ENCODE measurements around the gene MECP2.

The MECP2 gene

DNA sequence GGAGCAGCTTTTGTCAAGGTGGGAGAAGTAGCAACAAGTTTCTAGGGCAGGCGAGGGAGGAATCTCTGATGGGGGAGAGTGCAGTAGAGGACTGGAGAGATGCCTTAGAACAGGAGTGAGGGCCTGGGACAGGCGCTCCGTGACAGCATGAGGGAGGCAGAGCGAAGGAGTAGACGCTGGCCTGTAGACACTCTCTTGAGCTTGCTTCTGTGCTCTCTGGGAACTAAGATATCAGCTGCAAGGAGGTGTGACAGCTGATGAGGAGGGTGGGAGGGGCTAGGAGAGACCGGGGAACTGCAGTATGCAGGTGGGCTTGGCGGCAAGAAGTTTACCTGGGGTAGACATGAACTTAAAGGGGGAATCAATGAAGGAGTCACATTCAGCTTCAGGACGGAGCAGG lies 35.7 kb downstream of the MECP2 start:
- DNase-seq (ENCODE audit: low read depth) = no peak

DNA sequence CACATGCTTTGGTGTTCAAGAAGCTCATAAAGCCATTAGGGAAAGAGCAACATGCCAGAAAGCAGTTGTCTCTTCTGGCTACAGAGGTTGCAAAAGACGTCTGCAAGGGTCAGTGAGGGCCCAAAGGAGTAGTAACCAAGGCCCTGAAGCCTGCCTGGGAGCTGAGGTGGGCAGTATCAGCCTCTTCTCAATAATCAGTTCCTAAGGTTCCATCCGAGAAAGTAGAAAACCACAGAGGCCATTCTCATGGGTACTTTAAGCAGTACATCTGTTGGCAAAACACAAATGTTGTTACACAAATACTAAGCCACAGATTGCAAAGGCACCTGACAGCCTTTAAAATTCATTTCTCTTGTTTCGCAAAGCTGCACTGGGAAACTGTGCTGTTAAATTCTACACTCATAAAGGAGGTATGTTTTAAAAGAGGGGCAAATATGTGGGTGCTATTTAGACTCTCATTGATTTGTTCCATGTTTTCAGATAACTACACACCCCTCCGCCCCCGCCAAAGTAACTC lies 37.7 kb downstream of the MECP2 start:
- no peak for DNase-seq (ENCODE audit: low read depth)

DNA sequence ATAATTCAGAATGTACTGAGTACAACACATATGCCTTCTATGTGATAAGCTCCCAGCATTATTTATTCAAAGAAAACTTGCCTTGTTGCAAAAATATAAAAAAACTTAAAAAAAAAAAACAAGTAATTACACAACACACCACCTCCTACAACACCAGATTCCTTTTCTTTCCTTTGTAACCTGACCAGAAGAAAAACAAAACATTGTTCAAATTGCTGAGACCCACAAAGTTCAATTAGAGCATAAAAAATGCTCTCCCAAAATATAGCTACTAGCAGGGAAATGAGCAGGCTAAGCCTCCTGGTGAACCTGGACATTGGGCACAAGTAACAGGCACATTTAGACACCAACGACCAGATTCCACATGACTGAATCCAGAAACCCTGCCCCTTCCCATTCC lies 38.3 kb downstream of the MECP2 start:
- DNase-seq (ENCODE audit: low read depth) = no peak

DNA sequence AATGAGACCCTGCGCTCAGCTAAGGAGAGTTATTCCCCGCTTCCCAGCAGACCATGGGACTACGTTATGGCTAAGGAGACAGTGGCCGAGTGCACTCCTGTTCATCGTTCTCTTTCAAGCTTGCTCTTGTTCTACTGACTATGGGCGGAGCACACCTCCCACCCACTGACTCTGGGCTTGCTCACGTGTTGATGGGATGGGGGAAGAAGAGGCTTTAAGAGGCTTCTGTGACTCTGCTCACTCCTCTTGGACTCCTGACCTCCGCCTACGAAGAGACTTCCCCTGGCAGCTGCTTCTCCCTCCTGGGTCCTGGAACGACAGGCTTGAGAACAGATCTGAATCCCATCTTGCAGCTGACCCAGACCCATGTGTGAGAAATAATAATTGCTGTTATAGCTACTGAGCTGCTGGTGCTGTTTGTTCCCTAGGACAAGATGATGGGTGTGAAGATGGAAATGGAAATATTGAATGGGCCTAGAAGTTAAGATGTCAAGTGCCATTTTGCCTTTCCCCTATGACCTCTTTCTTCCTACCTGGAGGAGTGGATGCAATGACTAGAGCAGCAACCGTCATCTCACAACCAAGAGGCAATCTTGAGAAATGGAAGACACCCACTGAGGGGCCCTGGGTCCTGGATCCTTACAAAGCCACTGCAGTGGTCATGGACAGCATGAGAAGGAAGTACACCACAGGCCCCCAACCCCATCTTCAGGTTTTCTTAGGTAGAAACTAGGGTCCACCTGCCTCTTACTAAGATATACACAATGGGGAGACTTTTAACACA lies 39.1 kb downstream of the MECP2 start:
- DNase-seq (ENCODE audit: low read depth) = no peak

DNA sequence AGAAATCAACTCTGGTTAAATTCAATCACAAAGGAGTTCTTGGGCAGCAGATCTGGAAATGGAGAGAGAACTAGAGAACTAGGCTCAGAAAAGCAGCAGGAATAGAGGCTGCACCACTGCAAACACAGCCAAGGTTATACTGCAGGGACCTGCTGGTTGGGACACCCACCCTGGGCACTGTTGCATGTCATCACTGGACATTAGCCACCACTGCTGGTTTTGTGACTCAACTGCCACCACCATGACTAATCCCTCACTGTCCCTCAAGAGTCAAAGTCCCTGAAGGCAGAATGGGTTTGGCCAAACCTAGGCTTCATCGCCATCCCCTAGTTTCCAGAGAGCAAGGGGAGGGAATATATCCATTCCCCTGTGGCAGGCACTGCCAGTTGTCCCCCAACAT lies 39.7 kb downstream of the MECP2 start:
- no peak for DNase-seq (ENCODE audit: low read depth)

DNA sequence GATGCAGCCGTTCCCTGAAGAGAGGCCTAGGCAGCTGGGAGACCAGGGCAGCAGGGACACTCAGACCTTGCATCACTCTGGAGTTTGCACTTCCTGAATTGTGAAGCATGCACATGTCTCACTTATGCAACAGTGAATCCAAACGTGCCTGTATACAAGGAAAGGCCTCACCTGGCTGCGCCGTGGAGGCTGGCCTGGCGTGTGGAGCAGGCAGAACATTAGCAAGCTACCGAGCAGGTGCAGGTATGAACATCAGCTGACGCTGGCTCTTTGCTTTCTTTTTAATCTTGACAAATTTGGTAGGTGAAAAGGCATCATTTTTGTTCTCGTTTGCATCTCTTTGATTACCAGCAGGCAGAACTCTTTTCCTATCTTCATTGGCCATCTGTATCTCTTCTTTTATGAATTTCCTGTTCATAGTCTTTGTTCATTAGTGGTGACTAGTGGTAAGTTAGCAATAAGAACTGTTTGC lies 40.7 kb downstream of the MECP2 start:
- no peak for DNase-seq (ENCODE audit: low read depth)

DNA sequence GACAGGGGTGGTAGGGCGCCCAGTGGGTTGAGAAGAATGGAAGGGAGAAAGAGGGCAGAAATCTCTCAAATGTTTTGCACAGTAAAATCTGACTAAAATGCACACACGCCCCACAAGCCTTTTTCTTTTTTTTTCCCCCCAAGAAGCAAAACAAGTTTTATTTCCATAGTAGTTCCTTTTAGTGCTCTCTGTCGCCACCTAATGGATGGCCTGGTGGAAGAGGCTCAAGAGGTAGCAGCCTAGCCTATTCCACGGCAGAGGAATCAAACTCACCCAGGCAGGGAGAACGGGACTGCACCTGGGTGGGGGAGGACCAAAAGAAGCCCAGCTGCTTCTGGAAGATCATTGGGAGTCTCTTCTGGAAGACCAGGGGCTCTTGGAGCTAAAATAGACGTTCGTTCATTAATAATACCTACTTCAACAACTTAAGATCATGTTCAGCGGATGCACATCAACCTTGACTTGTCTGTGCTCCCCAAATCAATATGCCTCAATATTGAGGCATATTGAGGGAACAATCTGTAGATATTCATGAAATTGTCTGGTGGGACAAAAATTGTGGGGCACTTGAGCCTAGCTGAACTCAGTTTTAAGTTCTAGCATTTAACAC lies 46.2 kb downstream of the MECP2 start:
- peak; percentile 31 for DNase-seq (ENCODE audit: low read depth)

DNA sequence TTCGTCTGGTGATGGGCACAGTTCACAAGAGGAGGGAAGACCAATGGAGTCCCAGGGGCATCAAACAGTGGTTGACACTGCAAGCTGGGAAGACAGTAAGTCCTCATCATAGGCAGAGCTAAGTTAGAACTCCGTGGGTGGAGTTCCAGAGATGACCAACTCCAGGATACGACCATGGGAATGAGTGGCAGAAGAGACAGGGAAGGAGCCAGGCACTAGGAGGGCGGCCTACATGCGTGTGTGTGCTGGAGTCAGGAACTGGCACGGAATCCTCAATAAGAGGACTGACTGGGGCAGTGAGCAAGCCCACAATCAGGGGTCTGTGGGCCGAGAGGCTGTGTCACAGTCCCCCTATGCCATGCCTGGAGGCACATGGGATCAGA lies 47.4 kb downstream of the MECP2 start:
- no peak for DNase-seq (ENCODE audit: low read depth)

DNA sequence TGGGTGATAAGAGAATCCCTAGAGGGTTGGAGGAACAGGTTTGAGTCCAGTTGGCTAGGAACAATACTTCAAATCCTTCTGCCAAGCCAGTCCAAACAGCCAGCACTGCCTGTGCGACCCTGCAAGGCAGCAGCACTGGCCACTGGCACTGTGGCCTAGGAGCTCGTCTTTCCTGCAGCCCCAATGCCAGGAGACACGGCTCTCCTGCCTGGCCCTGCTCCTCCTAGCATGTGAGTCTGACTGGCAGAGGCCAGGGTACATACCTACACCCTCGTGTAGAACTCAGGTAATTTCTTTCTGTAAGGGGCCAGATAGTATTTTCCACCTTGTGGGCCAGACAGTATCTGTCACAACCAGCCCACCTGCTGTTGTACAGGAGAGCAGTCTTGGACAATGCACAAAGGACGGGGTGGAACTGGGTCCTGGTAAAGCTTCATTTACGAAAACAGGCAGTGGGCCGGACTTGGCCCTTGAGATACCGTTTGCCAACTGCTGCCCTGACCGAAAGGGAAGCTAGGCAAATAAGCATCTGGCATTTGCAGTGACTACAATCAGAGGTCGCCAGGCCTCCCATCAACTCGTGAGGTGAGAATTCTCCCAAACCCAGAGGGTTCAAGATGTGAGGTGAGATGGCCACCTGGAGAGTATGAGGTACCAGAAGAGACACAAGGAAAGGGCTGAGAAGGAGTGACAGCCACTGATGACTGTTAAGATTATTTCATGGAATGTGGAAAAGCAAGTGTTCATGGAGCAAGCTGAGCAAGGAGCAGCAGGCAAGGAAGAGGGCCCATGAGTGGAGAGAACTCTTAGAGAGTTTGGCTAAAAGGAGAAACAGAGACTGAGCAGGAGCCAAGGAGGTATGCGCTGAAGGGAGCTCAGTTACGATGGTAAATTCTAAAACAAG lies 48.1 kb downstream of the MECP2 start:
- no peak for DNase-seq (ENCODE audit: low read depth)

DNA sequence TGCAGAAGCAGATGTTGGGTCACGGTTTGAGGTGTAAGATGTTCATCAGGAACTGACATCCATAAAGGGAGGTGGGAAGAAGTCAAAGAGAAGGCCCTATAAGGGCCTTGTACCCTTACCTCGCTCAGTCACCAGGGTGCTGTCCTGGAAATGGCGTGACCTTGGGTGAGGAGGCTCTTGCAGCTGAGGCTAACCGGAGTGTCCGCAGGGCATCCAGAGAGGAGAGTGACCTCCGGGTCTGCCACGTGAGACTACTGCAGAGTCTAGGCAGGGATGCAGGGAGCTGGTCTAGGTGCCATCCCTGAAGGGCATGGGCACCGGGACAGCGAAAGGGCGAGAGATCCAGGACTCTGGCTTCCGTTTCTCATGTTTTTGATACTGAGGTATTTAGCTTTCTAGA lies 49.1 kb downstream of the MECP2 start:
- no peak for DNase-seq (ENCODE audit: low read depth)

DNA sequence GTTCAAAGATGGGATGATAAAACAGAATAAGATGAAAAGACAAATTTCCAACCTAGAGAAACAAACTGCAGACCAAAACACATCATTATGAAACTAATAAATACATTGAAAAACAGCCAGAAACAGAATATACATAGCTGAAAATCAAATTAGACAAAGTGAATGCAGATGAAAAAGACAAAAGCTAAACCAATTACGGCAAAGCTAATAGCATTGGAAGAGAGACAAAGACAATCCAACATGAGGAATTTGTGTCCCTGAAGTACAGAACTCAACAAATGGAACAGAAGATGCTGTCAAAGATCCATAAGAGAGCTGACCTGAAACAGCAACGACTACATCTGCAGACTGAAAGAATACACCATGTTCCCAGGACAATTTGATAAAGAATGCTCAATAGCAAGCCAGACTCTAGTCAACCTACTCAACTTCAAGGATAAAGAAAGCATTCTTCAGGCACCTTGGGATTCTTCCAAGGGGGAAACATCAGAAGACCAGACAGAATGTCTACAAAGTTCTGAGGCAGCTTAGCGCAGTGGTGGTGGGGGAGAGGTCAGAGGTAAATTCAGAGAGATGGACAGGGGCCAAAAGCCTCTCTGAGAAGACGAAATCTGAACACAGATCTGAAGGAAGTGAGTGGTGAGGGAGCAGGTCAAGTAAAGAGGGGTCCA lies 50.4 kb downstream of the MECP2 start:
- no peak for DNase-seq (ENCODE audit: low read depth)

DNA sequence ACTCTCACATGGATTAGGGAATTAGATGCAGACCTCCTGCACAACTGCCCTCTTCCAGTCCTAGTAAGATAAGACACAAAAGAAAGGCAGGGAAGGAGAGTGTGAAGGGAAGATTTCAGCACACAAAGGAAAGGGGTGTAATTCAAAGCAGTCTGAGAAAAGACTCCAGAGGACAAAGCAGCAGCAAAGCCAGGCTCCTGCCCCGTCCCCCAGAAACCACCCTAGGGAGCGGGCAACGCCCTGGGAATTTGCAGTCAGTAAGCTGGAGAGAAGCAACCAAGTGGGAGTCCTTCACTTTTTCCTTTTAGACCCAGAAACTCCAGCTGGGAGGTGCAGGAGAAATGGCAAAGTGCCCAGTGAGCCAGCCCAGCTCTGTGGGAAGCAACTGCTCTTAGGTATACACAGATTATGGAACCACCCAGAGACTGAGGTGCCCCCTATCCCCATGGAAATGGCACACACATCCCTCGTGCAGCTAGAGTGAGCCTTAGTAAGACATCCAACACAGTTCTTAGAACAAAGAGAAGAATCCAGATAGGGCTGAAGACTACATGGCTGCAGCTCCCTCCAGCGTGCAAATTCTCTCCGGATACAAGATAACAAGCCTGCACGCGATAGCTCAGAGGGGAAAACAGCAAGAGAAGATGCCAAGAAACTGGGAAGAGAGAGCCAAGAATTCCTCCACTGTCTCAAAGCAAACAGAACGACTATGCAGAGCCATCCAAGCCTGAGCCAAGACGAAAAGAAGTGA lies 51.3 kb downstream of the MECP2 start:
- DNase-seq (ENCODE audit: low read depth) = no peak

DNA sequence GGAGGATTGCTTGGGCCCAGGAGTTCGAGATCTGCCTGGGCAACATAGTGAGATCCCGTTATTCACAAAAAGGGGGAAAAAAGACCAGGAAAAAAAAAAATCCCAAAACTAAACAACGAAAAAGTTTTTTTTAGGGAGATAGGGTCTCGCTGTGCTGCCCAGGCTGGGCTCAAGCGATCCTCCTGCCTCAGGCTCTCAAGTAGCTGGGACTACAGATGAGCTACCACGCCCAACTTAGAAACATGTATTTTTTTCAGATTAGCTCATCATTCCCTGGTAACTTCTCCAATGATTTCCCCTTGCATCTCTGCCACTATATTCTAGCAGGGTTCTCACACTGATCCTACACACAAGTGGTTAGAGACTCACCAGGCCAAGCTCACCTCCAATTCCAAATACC lies 53.4 kb downstream of the MECP2 start:
- DNase-seq (ENCODE audit: low read depth) = no peak

DNA sequence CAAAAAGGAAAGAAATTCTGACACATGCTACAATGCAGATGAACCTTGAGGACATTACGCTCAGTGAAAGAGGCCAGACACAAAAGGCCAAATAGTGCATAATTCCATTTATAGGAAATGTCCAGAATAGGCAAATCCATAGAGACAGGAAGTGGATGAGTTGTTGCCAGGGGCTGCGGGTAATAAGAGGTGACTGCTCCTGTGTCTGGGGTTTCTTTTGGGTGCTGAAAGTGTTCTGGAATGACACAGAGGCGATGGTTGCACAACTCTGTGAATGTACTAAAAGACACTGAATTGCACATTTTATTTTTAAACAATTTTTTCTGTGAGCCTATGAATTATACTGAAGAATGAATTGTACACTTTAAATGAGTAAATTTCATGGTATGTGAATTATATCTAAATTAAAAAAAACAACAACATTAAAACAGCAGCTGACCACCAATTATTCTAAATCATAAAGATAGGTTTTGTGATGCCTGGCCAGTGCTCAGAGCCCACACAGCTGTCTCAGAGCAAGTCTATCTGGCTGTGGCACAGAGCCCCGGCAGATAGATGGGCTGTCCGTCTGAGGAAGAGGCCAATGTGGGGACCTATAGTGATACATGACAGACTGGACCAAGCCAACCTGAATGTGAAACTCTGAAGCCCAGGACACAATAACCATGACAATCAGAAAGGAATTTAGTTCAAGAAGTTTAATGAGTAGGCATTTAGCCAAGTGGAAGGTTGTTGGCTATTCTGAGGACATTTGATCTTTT lies 54.3 kb downstream of the MECP2 start:
- DNase-seq (ENCODE audit: low read depth) = no peak

DNA sequence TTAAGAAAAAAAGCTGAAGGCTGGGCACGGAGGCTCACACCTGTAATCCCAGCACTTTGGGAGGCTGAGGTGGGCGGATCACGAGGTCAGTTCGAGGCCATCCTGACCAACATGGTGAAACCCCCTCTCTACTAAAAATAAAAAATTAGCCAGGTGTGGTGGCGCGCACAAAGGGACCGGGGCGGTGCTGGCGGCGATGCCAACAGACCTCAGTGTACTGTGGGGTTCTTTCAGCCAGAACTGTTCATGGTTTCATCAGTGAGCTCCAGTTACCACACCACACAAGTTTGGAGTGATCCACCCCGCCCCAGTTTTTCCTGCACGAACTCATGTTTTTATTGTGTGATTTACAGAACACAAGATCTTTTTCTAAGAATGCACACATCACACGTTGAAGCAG lies 56.7 kb downstream of the MECP2 start:
- no peak for DNase-seq (ENCODE audit: low read depth)

DNA sequence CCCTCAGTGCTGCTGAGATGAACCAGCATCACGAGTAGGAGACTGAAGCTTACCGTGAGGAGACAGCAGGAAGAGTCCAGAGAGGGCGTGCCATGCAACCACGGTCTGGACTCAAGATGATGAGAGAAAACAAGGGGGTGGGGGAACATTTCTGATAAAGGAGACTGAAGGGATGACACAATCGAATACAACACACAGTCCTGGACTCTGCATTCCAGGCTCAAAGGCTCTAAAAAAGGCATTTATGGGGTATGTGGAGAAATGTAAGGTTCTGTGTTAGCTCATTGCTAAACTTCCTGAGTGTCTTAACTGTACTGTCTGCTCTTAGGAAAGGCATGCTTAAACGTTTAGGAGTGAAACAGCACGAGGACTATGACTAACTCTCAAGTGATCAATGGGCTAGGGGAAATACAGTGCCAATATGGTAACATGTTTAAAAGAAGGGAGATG lies 57.2 kb downstream of the MECP2 start:
- DNase-seq (ENCODE audit: low read depth) = no peak

DNA sequence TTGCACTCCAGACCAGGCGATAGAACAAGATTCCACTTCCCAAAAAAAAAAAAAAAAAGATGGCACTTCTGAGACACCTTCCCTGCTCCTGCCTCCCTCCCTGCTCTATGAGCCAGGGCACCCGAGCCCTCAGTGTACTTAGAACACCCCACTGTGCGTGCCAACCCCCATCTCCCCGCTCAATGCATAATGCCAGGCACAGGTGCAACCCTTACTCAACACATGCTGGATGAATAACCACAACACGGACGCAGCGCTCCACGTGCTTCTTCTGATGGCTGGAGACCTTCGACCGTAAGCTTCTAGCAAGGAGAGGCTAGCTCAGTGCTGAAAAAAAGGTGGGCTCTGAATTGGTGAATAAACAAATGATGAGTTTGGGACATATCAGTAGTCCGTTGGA lies 57.9 kb downstream of the MECP2 start:
- DNase-seq (ENCODE audit: low read depth) = no peak

DNA sequence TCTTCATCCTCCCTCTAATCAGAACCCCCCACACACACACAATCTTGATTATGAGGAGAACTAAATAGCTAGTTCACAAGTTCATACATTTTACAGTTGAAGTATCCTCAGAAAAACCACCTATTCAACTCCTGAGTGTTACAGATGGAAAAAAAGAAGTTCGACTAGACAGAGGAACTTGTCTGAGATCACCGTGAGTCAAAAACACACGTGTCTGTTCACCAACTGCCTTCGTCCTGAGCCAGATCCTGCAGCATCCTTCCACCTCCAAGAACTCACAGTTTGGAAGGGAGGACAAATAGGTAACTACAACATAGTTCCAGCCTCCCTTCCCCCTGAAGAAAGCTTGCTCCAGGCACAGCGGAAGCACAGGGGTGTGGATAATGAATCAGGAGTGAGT lies 58.9 kb downstream of the MECP2 start:
- no peak for DNase-seq (ENCODE audit: low read depth)

DNA sequence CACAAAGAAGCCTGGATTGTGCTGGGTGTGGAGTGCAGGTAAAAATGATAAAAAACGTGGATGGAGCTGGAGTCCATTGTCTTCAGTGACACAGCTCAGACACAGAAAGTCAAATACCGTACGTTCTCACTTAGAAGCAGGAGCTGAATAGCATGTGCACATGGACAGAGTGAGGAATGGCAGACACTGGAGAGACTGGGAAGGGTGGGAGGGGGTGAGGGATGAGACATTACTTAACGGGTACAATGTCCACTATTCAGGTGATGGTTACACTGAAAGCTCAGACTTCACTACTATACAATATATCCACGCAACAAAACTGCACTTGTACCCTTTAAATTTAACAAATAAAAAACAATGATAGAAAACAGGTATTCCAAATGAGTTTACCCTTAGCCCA lies 59.8 kb downstream of the MECP2 start:
- DNase-seq (ENCODE audit: low read depth) = no peak

DNA sequence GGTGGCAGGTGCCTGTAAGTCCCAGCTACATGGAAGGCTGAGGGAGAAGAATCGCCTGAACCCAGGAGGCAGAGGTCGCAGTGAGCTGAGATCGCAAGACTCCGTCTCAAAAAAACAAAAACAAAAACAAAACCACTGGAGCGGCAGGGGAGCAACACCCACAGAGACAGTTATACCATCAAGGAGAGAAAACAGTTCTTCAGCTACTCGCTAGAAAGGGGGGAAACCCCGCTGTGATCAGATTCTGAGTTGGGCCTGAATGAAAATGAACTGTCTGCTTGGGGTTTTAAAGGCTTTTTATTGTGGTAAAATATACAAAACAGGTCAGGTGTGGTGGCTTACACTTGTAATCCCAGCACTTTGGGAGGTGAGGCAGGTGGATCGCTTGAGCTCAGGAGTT lies 61.0 kb downstream of the MECP2 start:
- no peak for DNase-seq (ENCODE audit: low read depth)

DNA sequence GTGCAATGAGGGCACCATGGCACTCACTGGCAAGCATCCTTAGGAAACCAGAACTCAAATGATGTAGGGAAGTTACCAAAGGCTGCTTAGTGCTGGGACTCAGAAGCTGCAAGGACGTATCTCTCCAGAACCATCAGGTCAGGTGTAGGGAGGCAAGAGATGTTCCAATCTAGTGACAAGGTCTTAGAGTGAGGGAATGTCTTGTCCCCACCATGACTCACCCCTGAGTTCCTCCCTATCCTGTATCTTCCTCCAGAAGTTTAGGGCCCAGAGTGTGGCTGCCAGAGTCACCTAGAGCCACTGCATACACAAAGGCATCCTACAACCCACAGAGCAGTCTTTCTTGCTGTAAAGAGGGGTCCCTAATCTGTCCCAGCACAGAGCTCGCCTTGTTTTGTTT lies 63.7 kb downstream of the MECP2 start:
- no peak for DNase-seq (ENCODE audit: low read depth)
